Measurements from ENCODE around the gene BAG1.

DNA sequence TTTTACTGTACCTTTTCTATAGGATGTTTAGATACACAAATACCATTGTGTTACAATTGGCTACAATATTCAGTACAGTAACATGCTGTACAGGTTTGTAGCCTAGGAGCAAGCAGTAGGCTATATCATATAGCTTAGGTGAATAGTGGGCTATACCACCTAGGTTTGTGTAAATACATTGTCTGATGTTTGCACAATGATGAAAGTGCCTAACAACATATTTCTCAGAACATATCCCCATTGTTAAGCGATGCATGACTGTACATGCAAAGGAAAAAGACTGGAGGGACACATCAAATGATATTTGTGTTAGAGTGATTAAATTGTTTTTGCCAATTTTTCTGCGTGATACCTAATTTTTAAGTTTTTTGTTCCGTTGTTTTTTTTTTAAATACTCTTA, 5.6 kb upstream of the BAG1 start:
- TF ChIP-seq, protein P1, sequence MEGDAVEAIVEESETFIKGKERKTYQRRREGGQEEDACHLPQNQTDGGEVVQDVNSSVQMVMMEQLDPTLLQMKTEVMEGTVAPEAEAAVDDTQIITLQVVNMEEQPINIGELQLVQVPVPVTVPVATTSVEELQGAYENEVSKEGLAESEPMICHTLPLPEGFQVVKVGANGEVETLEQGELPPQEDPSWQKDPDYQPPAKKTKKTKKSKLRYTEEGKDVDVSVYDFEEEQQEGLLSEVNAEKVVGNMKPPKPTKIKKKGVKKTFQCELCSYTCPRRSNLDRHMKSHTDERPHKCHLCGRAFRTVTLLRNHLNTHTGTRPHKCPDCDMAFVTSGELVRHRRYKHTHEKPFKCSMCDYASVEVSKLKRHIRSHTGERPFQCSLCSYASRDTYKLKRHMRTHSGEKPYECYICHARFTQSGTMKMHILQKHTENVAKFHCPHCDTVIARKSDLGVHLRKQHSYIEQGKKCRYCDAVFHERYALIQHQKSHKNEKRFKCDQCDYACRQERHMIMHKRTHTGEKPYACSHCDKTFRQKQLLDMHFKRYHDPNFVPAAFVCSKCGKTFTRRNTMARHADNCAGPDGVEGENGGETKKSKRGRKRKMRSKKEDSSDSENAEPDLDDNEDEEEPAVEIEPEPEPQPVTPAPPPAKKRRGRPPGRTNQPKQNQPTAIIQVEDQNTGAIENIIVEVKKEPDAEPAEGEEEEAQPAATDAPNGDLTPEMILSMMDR (IDR thresholded peaks at IDR 0.05): no peak
- TF ChIP-seq POLR2A (IDR thresholded peaks at IDR 0.05) (no peak), POLR2AphosphoS5 (IDR thresholded peaks at IDR 0.05) (no peak), EP300 (IDR thresholded peaks at IDR 0.05) (no peak)

Data from upper lobe of left lung (tissue), 4 donors.